Activated CD4-positive, alpha-beta T cell treated with anti-CD3 and anti-CD28 coated beads for 36 hours (primary cell): ENCODE measurements around the gene WBP1. TPM values are rescaled to one million over a fixed set of nuclear protein-coding genes. Genes with fewer than 3 reads are reported as not detected.

ENCODE experiments used
- ATAC-seq: fragments of 200-7000 bp; cut with Tn5 transposase; one replicate; pipeline ENCODE4 v1.10.0; 2021; ENCODE audit warnings: mild to moderate bottlenecking, moderate library complexity
- CTCF ChIA-PET: fragments of 350-600 bp; sonication (Branson Sonifier 250); formaldehyde crosslinking; loops from one replicate; lab custom pipeline; 2021; ENCODE audit warnings: antibody characterized with exemption; lab: Charles Lee
- POLR2A ChIA-PET: fragments of 350-600 bp; sonication (Branson Sonifier 250); formaldehyde crosslinking; loops from one replicate; lab custom pipeline; 2021; ENCODE audit warnings: antibody characterized with exemption, inconsistent platforms; lab: Charles Lee
- DNase-seq: peaks from one replicate; pipeline ENCODE4 v3.0.0-alpha.2; 2020
- H3K27ac Mint-ChIP-seq: one replicate; pipeline ENCODE4 v1.8.0; 2021; ENCODE audit warnings: mixed read lengths
- H3K27me3 Mint-ChIP-seq: one replicate; pipeline ENCODE4 v1.8.0; 2021; ENCODE audit warnings: mixed read lengths
- H3K36me3 Mint-ChIP-seq: one replicate; pipeline ENCODE4 v1.8.0; 2021; ENCODE audit warnings: low read depth, mixed read lengths
- H3K4me1 Mint-ChIP-seq: one replicate; pipeline ENCODE4 v1.8.0; 2021; ENCODE audit warnings: mixed read lengths
- H3K4me3 Mint-ChIP-seq: one replicate; pipeline ENCODE4 v1.8.0; 2021; ENCODE audit warnings: mild to moderate bottlenecking, moderate library complexity, mixed read lengths
- H3K9me3 Mint-ChIP-seq: one replicate; pipeline ENCODE4 v1.8.0; 2021; ENCODE audit warnings: low read depth, mixed read lengths
- intact Hi-C, 2 experiments: fragments of 100-400 bp; cut with DNase I in 1 of 2; cut with micrococcal nuclease in 1 of 2; formaldehyde crosslinking; loops; one replicate each; pipeline versions ENCODE4 v1.14.2 to v1.15.1; 2022 to 2024; cut with DNase I, micrococcal nuclease
- total RNA-seq, 2 experiments: library from RNA; stranded (reverse); gene quantifications; one replicate each; pipeline ENCODE4 v1.2.3, GENCODE V29; 2021

Gene WBP1
- total RNA-seq, 2 experiments from 2014 or later: 24.9 to 30.2 TPM

DNA sequence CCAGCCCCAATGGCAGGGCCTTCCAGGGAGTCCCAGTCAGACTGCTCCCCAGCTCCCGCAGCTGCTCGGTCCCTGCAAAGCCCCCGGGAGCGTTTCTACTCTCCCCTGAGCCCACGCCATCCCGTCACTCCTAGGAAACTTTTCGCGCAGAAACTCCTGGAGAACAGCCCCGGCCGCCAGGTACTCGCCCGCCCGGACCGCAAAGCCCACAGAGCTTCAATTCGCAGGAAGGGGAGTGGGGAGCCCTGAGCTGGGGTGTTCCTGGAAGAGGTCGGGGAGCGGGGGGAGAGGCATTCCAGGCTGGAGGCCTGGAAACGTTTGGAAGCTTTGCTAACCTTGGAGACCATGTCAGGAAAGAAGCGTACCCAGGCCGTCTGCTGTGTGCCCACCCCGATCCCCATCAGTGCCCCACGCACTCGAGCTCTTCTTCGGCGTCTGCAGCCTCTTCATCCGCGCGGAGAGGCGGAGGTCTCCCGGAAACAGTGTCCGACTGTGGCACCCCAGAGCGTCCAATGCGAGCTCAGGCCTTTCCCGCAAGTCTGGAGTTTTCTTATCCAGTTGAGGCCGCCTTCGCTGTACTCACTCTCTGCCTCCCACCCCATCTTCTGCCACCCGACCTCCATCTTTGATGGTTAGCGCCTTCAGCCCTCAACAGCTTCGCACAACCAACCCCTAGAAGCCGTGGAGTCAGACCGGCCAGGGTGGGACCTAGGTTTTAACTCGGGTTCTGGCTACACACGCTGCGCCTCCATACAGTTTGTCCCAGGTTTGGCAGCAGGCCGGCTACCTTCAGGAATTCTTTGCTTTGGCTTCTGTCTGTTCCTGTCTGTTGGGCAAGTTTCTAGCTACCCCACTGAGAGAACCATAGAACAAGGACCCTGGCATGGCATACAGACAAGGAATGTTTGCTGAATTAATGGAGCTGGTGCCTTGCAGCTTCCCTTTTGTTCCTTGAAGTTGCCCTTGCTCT is 45.6 kb downstream of the WBP1 start:
- peaks cover 46% of the 10 kb centered on the region for H3K4me1 Mint-ChIP-seq
- H3K27ac Mint-ChIP-seq: no peak overlapping the region
- DNase-seq (no peak), ATAC-seq (no peak)
- peaks cover 49% of the 10 kb centered on the region for H3K27me3 Mint-ChIP-seq
- ChIA-PET POLR2A (interaction anchor here (1.2 kb wide), 1 partner anchor 22 kb away, joined by 4 read pairs; the partner anchor contains the start of gene DQX1), CTCF (interaction anchor here (0.6 to 1.8 kb wide), 13 partner anchors 11 to 112 kb away, joined by 3 to 8 read pairs (median 3); partner anchors contain the start of genes CCDC142, TTC31 and WBP1)
- H3K36me3 Mint-ChIP-seq: peaks cover 34% of the 10 kb centered on the region
- H3K9me3 Mint-ChIP-seq: no peaks in the 10 kb centered on the region
- intact Hi-C loops: loop anchor here in 1 of 2 experiments (1.0 kb wide), 1 partner anchor 20 kb away; the partner anchor contains the start of gene TTC31
- peak overlapping the region; percentile 63 for H3K4me3 Mint-ChIP-seq

DNA sequence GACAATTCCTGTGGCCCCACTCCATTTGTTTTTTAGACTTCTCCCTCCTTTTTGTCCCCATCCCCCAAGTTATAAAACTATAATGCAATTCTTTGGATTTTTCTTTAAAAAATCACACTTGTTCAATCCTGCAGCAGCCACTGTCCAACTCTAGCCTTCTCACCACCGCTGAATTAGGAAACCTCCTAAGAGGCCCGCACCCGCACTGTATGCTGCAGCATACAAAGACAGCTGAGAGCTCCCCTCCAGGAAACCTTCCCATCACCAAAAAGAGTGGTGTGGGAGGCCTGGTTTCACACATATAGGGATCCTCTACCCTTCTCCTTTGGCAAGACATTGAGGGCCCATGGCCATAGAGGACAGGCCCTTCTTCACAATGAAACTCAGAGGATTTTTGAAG is 46.4 kb downstream of the WBP1 start:
- Mint-ChIP-seq H3K27ac (no peak overlapping the region), H3K4me3 (no peak overlapping the region), H3K9me3 (no peaks in the 10 kb centered on the region), H3K36me3 (peaks cover 34% of the 10 kb centered on the region), H3K4me1 (peaks cover 41% of the 10 kb centered on the region), H3K27me3 (peaks cover 44% of the 10 kb centered on the region)
- ChIA-PET POLR2A (interaction anchor here (1.0 to 1.2 kb wide), 2 partner anchors 21 to 26 kb away, joined by 4 to 5 read pairs; partner anchors contain the start of gene DQX1), CTCF (interaction anchor here (0.7 to 1.8 kb wide), 6 partner anchors 13 to 113 kb away, joined by 3 to 5 read pairs (median 4); no protein-coding TSS in a partner anchor)
- no peak for ATAC-seq
- intact Hi-C loops: no loop called here
- DNase-seq: no peak

DNA sequence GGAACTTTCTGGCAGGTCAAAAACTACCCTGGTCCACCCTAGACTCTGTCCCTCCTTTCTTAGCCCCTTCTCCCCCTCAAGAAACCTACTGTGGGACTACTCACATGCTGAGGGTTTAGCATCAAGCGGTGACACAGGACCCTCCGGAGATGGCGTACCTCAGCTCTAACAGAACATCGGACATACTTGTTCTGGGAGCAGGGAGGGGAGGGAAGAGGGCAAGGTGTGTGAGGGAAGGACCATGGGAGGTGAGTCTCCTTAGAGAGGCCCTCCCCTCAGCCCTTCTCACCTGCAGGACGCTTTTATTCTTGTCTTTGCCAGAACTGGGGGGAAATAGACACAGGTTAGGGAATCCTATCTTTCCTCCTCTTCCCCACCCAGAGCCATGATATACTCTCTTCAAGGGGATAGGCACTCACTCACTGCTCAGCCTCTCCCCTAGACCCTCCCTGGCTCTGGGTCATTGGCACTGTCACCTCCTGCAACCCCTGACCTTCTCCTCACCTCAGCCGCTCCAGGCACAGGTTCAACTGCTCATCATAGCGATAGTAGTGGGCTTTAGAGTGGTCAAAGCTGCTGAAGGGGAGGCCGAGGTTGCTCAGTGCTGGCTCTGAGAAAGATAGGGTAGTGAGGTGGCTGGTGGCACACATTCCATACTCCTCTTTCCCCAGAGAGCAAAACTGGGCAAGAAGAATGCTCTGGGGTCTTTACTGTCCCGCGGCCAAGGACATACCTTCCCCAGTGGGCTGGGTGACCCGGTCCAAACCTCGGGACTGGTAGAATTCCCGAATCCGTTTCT is 47.4 kb downstream of the WBP1 start:
- ATAC-seq: no peak
- H3K27ac Mint-ChIP-seq: no peak overlapping the region
- ChIA-PET CTCF (interaction anchor here (2.0 kb wide), 1 partner anchor 25 kb away, joined by 4 read pairs; no protein-coding TSS in a partner anchor), POLR2A (interaction anchor here (1.0 kb wide), 1 partner anchor 25 kb away, joined by 5 read pairs; no protein-coding TSS in a partner anchor)
- H3K36me3 Mint-ChIP-seq: peaks cover 34% of the 10 kb centered on the region
- peak overlapping the region; percentile 13 for H3K4me3 Mint-ChIP-seq
- peaks cover 43% of the 10 kb centered on the region for H3K4me1 Mint-ChIP-seq
- intact Hi-C loops: loop anchor here (2.0 to 5.0 kb wide), 2 partner anchors 51 to 82 kb away; partner anchors contain the start of gene INO80B (in 1 of the 2)
- H3K9me3 Mint-ChIP-seq: no peaks in the 10 kb centered on the region
- H3K27me3 Mint-ChIP-seq: peaks cover 39% of the 10 kb centered on the region
- DNase-seq: no peak

DNA sequence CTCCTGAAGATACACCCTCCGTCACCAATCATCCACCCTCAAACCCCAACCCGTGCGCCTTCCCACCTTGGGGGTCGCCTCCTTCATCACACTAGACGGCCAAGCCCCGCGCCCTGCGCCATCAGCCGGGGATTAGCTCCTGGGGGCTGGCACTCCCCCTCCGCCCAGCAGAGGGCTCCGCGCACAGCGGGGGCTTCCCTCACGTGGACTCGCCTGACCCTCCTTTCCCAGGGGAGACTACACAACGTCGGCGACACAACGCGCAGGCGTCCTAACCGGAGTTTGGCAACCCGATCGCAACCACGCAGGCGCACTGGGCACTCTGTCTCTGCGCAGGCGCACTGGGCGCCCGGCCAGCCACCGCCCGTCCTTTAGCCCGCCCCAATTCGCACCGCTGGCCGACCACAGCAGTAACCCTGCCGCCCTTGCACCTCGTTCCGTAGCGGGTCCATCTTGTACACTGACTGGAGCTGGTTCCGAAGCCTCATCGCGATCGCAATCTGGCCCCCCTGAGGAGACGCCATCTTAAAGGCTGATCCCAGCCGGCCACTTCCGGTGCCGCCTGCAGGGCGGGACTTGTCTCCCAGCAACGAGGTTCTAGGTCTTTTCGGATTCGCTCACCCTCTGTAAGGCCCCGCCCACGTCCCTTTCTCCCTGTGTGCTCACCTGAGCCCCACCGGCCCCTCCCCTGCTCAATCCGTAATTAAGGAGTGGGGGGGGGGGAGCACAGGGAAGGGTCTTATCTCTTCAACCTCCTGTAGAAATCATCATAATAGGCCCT is 49.1 kb downstream of the WBP1 start, which contains the start of gene PCGF1:
Gene PCGF1 (minus strand): TSS at position 551 of the 781 bp plus-strand sequence. CDS start 27 bp downstream, at position 524.
- Mint-ChIP-seq H3K36me3 (peaks cover 34% of the 10 kb centered on the region), H3K27ac (peak within 1 kb of the TSS; percentile 99), H3K9me3 (no peaks in the 10 kb centered on the region), H3K27me3 (peaks cover 38% of the 10 kb centered on the region), H3K4me1 (peaks cover 40% of the 10 kb centered on the region), H3K4me3 (peak within 1 kb of the TSS; percentile 93)
- ChIA-PET CTCF (interaction anchor here (0.5 to 2.0 kb wide), 3 partner anchors 27 to 1869 kb away, joined by 3 to 4 read pairs (median 3); no protein-coding TSS in a partner anchor), POLR2A (interaction anchor here (0.9 kb wide), 1 partner anchor 9 kb away, joined by 3 read pairs; no protein-coding TSS in a partner anchor)
- DNase-seq (peak; percentile 99), ATAC-seq (peak; percentile 92)
- intact Hi-C loops: loop anchor here (1.0 to 5.0 kb wide), 10 partner anchors 22 to 770 kb away; partner anchors contain the start of genes AUP1 (in 2 of the 2), HTRA2 (in 2 of the 2), TTC31 (in 2 of the 2) and DOK1 (in 1 of the 2)

DNA sequence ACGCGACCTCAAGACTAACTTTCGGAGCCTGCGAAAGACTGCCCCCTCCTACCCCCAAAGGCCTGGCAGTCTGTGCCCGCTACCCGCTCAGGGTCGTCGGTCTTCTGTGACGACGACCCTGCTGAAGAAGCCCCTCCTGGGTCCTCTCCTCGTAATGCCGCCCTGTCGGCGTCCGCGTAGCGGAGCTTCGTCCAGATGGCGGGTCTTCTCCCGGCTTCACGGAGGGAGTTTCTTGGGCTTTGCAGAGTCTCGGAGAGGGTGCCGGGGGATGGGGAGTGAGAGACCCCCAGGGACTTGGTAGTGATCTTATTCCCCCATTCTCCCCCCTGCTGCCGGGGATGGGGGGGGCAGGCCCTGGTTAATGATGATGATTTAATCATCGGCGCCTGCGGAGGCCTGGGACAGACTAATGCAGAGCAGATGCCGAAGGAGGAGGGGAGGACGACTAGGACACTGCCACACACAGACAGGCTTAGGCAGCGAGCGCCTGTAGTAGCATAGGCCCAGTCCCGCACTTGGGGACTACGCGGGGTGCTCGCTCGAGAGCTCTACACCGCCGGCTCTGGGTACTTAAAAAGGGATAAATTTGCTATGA is 49.8 kb downstream of the WBP1 start:
- peak overlapping the region; percentile 99 for H3K27ac Mint-ChIP-seq
- ATAC-seq: peak; percentile 16
- no peaks in the 10 kb centered on the region for H3K9me3 Mint-ChIP-seq
- DNase-seq: peak; percentile 51
- H3K4me1 Mint-ChIP-seq: peaks cover 35% of the 10 kb centered on the region
- ChIA-PET CTCF (interaction anchor here (0.5 to 2.0 kb wide), 4 partner anchors 23 to 80 kb away, joined by 3 to 6 read pairs (median 4); no protein-coding TSS in a partner anchor), POLR2A (interaction anchor here (0.6 kb wide), 1 partner anchor 86 kb away, joined by 3 read pairs; no protein-coding TSS in a partner anchor)
- H3K27me3 Mint-ChIP-seq: peaks cover 39% of the 10 kb centered on the region
- intact Hi-C loops: loop anchor here (1.0 to 5.0 kb wide), 10 partner anchors 21 to 771 kb away; partner anchors contain the start of genes AUP1 (in 2 of the 2), HTRA2 (in 2 of the 2), TTC31 (in 2 of the 2) and DOK1 (in 1 of the 2)
- H3K36me3 Mint-ChIP-seq: peaks cover 34% of the 10 kb centered on the region
- H3K4me3 Mint-ChIP-seq: peak overlapping the region; percentile 93

DNA sequence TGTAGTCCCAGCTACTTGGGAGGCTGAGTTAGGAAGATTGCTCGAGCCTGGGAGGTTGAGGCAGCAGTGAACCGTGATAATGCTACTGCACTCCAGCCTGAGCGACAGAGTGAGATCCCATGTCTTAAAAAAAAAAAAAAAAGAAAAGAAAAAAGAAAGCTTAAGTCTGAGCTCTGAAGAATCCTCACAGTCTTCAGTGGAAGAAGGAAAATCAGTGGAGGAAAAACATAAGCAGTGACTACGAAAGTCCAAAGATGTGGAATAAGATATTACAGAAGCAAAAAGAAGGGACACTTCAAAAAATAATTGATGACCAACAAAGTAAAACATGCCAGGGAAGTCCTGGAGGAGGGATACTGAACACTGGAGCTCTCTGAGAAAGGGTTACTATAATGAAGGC is 52.0 kb downstream of the WBP1 start:
- Mint-ChIP-seq H3K36me3 (peaks cover 15% of the 10 kb centered on the region), H3K4me3 (no peak overlapping the region), H3K27me3 (peaks cover 36% of the 10 kb centered on the region), H3K9me3 (no peaks in the 10 kb centered on the region), H3K4me1 (peaks cover 26% of the 10 kb centered on the region), H3K27ac (no peak overlapping the region)
- CTCF ChIA-PET: interaction anchor here (1.1 to 1.7 kb wide), 4 partner anchors 9 to 27 kb away, joined by 3 to 7 read pairs (median 6); partner anchors contain the start of genes CCDC142 and TTC31
- no peak for DNase-seq
- ATAC-seq: no peak
- intact Hi-C loops: no loop called here
- POLR2A ChIA-PET: interaction anchor here (0.9 to 1.7 kb wide), 2 partner anchors 16 to 52 kb away, joined by 3 to 5 read pairs; partner anchors contain the start of genes DQX1 and WBP1

Other genes starting within 250 kb of the WBP1 start
- gene SLC4A5, start 115.0 kb upstream of the WBP1 start, total RNA-seq: 1 to 10 TPM; 2.2 to 2.7 TPM
- 100 to 1,000 TPM in 1 of 2 experiments, 10 to 100 TPM in 1; 78.1 to 132 TPM for gene DCTN1, start 78.1 kb upstream of the WBP1 start, total RNA-seq
- 1 to 10 TPM; 4.5 to 4.9 TPM for gene C2orf81, start 36.8 kb upstream of the WBP1 start, total RNA-seq
- 100 to 1,000 TPM; 103 to 119 TPM for gene WDR54, start 36.7 kb upstream of the WBP1 start, total RNA-seq
- 1 to 10 TPM; 1.8 to 2.5 TPM for gene RTKN, start 16.5 kb upstream of the WBP1 start, total RNA-seq
- gene INO80B, start 3.4 kb upstream of the WBP1 start, total RNA-seq: 10 to 100 TPM; 24.2 to 25.6 TPM
- 10 to 100 TPM; 44.2 to 48.9 TPM for gene MOGS, start 6.9 kb downstream of the WBP1 start, total RNA-seq
- 10 to 100 TPM; 87.4 to 88.5 TPM for gene MRPL53, start 14.2 kb downstream of the WBP1 start, total RNA-seq
- 10 to 100 TPM in 1 of 2 experiments, 1 to 10 TPM in 1; 9.7 to 13.2 TPM for gene CCDC142, start 24.6 kb downstream of the WBP1 start, total RNA-seq
- 10 to 100 TPM; 24.0 to 24.6 TPM for gene TTC31, start 24.6 kb downstream of the WBP1 start, total RNA-seq
- gene LBX2, start 41.2 kb downstream of the WBP1 start, total RNA-seq: under 1 TPM in 1 of 2 experiments, not detected in 1; 0.28 TPM
- gene PCGF1, start 49.3 kb downstream of the WBP1 start, total RNA-seq: 10 to 100 TPM; 21.7 to 28.7 TPM
- gene TLX2, start 56.0 kb downstream of the WBP1 start, total RNA-seq: under 1 TPM; 0.18 to 0.21 TPM
- under 1 TPM; 0.40 to 0.41 TPM for gene DQX1, start 67.8 kb downstream of the WBP1 start, total RNA-seq
- gene AUP1, start 71.3 kb downstream of the WBP1 start, total RNA-seq: 100 to 1,000 TPM in 1 of 2 experiments, 10 to 100 TPM in 1; 92.0 to 122 TPM
- gene HTRA2, start 71.5 kb downstream of the WBP1 start, total RNA-seq: 10 to 100 TPM; 43.5 to 47.7 TPM
- under 1 TPM; 0.86 to 0.96 TPM for gene LOXL3, start 95.5 kb downstream of the WBP1 start, total RNA-seq
- gene DOK1, start 96.3 kb downstream of the WBP1 start, total RNA-seq: 10 to 100 TPM; 17.2 to 17.9 TPM
- under 1 TPM; 0.18 to 0.33 TPM for gene M1AP, start 189.9 kb downstream of the WBP1 start, total RNA-seq
- 1 to 10 TPM; 5.7 to 7.4 TPM for gene SEMA4F, start 195.8 kb downstream of the WBP1 start, total RNA-seq